Stimulated activated memory B cell treated with anti-CD40 and anti-IgM and Interleukin-4, amounts not matched to agents 10 μg/mL and 1 μg/mL and 100 μg/mL, for 72 hours (primary cell): ENCODE results near the gene SLC2A6.

Source experiments
- ATAC-seq: fragments of 150-1000 bp; cut with Tn5 transposase; 2 replicates; pipeline ENCODE4 v1.10.0; 2021
- H3K27ac Mint-ChIP-seq: one replicate; pipeline ENCODE4 v1.8.0; 2022; ENCODE audit warnings: mild to moderate bottlenecking, mixed read lengths
- H3K27me3 Mint-ChIP-seq: one replicate; pipeline ENCODE4 v1.8.0; 2022; ENCODE audit warnings: mixed read lengths
- H3K36me3 Mint-ChIP-seq: one replicate; pipeline ENCODE4 v1.8.0; 2022; ENCODE audit warnings: mixed read lengths
- H3K4me1 Mint-ChIP-seq: one replicate; pipeline ENCODE4 v1.8.0; 2022; ENCODE audit warnings: mixed read lengths
- H3K4me3 Mint-ChIP-seq: one replicate; pipeline ENCODE4 v1.8.0; 2022; ENCODE audit warnings: mild to moderate bottlenecking, moderate library complexity, mixed read lengths
- H3K9me3 Mint-ChIP-seq: one replicate; pipeline ENCODE4 v1.8.0; 2022; ENCODE audit warnings: mixed read lengths

SLC2A6 gene

GRCh38 chr9:133437753-133438531 is 41.0 kb downstream of the SLC2A6 start:
- Mint-ChIP-seq H3K4me3 (no peak overlapping the region), H3K36me3 (no peaks in the 10 kb centered on the region), H3K4me1 (peaks cover 42% of the 10 kb centered on the region), H3K27ac (no peak overlapping the region), H3K27me3 (no peaks in the 10 kb centered on the region), H3K9me3 (no peaks in the 10 kb centered on the region)
- ATAC-seq = peak; percentile 57

DNA sequence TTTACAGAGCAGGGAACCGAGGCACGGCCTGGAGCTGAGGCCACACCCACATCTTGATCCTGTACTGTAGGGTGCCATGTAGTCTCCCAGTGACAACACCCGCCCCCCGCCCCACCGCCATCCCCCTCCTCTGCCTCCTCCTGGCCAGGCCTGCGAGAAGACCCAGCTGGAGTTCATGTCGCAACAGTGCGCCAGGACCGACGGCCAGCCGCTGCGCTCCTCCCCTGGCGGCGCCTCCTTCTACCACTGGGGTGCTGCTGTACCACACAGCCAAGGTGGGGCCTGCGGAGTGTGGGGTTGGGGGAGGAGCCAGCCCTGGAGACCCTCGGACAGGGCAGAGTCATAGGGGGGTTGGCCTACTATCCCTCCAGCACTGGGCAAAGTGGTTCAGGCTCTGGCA is 42.2 kb downstream of the SLC2A6 start:
- no peak for ATAC-seq
- Mint-ChIP-seq H3K4me3 (no peak overlapping the region), H3K4me1 (peaks cover 35% of the 10 kb centered on the region), H3K9me3 (no peaks in the 10 kb centered on the region), H3K27ac (no peak overlapping the region), H3K27me3 (no peaks in the 10 kb centered on the region), H3K36me3 (no peaks in the 10 kb centered on the region)

- H3K4me3 Mint-ChIP-seq = no peak overlapping the region
- peaks cover 20% of the 10 kb centered on the region for H3K4me1 Mint-ChIP-seq
- H3K27me3 Mint-ChIP-seq = no peaks in the 10 kb centered on the region
- H3K27ac Mint-ChIP-seq = no peak overlapping the region
- ATAC-seq = no peak
- no peaks in the 10 kb centered on the region for H3K36me3 Mint-ChIP-seq
- H3K9me3 Mint-ChIP-seq = no peaks in the 10 kb centered on the region
These were observed 45.5 kb downstream of the SLC2A6 start for GRCh38 chr9:133433351-133433843.

DNA sequence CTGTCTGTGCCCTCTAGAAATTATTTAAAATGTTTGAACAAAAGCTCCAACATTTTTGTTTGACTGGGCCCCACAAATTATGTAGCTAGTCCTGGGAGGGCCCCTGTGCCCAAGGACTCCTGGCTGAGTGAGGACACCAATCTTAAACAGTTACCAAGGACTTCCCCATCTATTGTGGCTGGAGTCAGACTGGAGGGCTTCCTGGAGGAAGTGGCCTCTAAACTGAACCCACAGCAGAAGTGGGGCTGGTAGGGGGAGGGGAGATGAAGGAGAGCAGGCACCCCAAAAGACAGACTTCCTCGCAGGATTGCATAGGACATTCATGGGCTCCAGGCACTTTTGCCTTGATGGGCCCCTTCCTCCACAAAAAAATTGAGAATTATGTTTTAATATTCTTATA is 48.7 kb downstream of the SLC2A6 start:
- no peak for ATAC-seq
- Mint-ChIP-seq H3K9me3 (no peaks in the 10 kb centered on the region), H3K36me3 (no peaks in the 10 kb centered on the region), H3K27ac (no peak overlapping the region), H3K4me3 (no peak overlapping the region), H3K27me3 (peaks cover 9% of the 10 kb centered on the region), H3K4me1 (peaks cover 12% of the 10 kb centered on the region)

GRCh38 chr9:133429641-133430161 is 49.2 kb downstream of the SLC2A6 start:
- Mint-ChIP-seq H3K27me3 (peaks cover 14% of the 10 kb centered on the region), H3K4me1 (peaks cover 12% of the 10 kb centered on the region), H3K9me3 (no peaks in the 10 kb centered on the region), H3K4me3 (peak overlapping the region; percentile 69), H3K36me3 (no peaks in the 10 kb centered on the region), H3K27ac (peak overlapping the region; percentile 47)
- peak; percentile 44 for ATAC-seq

GRCh38 chr9:133429214-133429613 is 49.7 kb downstream of the SLC2A6 start:
- peaks cover 12% of the 10 kb centered on the region for H3K4me1 Mint-ChIP-seq
- H3K9me3 Mint-ChIP-seq = no peaks in the 10 kb centered on the region
- peaks cover 19% of the 10 kb centered on the region for H3K27me3 Mint-ChIP-seq
- no peaks in the 10 kb centered on the region for H3K36me3 Mint-ChIP-seq
- ATAC-seq = peak; percentile 31
- H3K27ac Mint-ChIP-seq = peak overlapping the region; percentile 47
- H3K4me3 Mint-ChIP-seq = peak overlapping the region; percentile 69

GRCh38 chr9:133428617-133429101 is 50.2 kb downstream of the SLC2A6 start:
- H3K9me3 Mint-ChIP-seq = no peaks in the 10 kb centered on the region
- H3K27me3 Mint-ChIP-seq = peaks cover 20% of the 10 kb centered on the region
- H3K27ac Mint-ChIP-seq = no peak overlapping the region
- peaks cover 12% of the 10 kb centered on the region for H3K4me1 Mint-ChIP-seq
- peak overlapping the region; percentile 68 for H3K4me3 Mint-ChIP-seq
- H3K36me3 Mint-ChIP-seq = no peaks in the 10 kb centered on the region
- peak; percentile 62 for ATAC-seq

- peaks cover 12% of the 10 kb centered on the region for H3K4me1 Mint-ChIP-seq
These were observed 51.1 kb downstream of the SLC2A6 start for GRCh38 chr9:133427658-133428348.

GRCh38 chr9:133426011-133426410 is 52.9 kb downstream of the SLC2A6 start:
- H3K27ac Mint-ChIP-seq = no peak overlapping the region
- peaks cover 22% of the 10 kb centered on the region for H3K4me1 Mint-ChIP-seq
- no peak for ATAC-seq
- no peak overlapping the region for H3K4me3 Mint-ChIP-seq
- H3K36me3 Mint-ChIP-seq = no peaks in the 10 kb centered on the region
- H3K27me3 Mint-ChIP-seq = peaks cover 20% of the 10 kb centered on the region
- no peaks in the 10 kb centered on the region for H3K9me3 Mint-ChIP-seq

More at GRCh38 chr9:133427658-133428348, 51.1 kb downstream of the SLC2A6 start:
- peak overlapping the region; percentile 34 for H3K4me3 Mint-ChIP-seq
- H3K36me3 Mint-ChIP-seq = no peaks in the 10 kb centered on the region
- H3K9me3 Mint-ChIP-seq = no peaks in the 10 kb centered on the region
- H3K27me3 Mint-ChIP-seq = peaks cover 20% of the 10 kb centered on the region
- no peak overlapping the region for H3K27ac Mint-ChIP-seq
- no peak for ATAC-seq

- Mint-ChIP-seq H3K9me3 (no peaks in the 10 kb centered on the region), H3K27me3 (peaks cover 20% of the 10 kb centered on the region), H3K4me1 (peaks cover 29% of the 10 kb centered on the region), H3K27ac (no peak overlapping the region), H3K36me3 (no peaks in the 10 kb centered on the region), H3K4me3 (no peak overlapping the region)
- no peak for ATAC-seq
These were observed 53.8 kb downstream of the SLC2A6 start for GRCh38 chr9:133425049-133425632.

- Mint-ChIP-seq H3K27me3 (peaks cover 20% of the 10 kb centered on the region), H3K27ac (no peak overlapping the region), H3K4me1 (peaks cover 27% of the 10 kb centered on the region), H3K4me3 (no peak overlapping the region), H3K9me3 (peaks cover 3% of the 10 kb centered on the region), H3K36me3 (peaks cover 4% of the 10 kb centered on the region)
- ATAC-seq = no peak
These were observed 54.7 kb downstream of the SLC2A6 start for GRCh38 chr9:133424187-133424586.

- peaks cover 10% of the 10 kb centered on the region for H3K36me3 Mint-ChIP-seq
- peaks cover 20% of the 10 kb centered on the region for H3K27me3 Mint-ChIP-seq
- H3K4me1 Mint-ChIP-seq = peaks cover 37% of the 10 kb centered on the region
- H3K27ac Mint-ChIP-seq = peak overlapping the region; percentile 87
- no peak for ATAC-seq
- H3K9me3 Mint-ChIP-seq = peaks cover 5% of the 10 kb centered on the region
- no peak overlapping the region for H3K4me3 Mint-ChIP-seq
These were observed 55.7 kb downstream of the SLC2A6 start for GRCh38 chr9:133423216-133423615.

DNA sequence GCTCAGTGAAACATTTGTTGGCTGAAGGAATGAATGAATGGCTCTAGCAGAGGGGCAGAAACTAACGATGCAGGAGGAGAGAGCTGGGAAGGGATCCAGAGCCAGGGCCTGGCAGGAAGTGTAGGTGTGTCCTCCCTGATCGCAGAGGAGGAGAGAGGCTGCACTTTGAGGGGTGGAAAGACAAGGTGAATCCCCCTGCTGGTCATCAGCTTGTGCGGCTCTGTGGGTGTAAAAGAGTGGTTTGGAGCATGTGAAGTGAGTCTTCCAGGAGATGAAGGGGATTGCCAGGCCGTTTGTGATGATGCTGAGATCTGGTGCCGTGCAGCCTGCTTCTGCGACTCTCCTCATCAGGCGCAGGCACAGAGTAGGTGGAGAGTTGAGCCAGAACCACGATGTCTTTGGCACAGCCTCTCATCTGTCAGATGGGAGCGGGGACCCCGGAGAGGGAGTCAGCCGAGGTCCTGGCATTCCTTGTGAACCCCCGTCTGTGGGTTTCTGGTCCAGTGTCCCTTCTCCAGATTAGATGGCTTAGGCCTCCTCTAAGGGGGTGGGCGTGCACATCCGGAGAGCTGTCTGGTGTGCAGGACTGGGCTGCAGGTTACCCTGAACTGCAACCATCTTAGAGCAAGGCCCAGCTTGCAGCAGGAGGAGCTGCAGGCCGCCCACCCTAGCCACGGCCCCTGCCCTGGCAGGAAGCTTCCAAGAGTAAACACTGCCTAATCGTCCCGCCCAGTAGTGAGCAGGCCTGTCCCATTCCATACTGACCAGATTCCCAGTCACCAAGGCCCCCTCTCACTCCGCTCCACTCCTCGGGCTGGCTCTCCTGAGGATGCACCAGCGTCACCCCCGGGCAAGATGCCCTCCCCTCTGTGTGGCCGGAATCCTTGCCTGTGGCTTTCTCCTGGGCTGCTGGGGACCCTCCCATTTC is 57.0 kb downstream of the SLC2A6 start, which contains the start of gene ADAMTS13:
Gene ADAMTS13 (plus strand): TSS at position 753 of the 928 bp plus-strand sequence. CDS start 77 bp downstream, at position 830.
- Mint-ChIP-seq H3K4me3 (peak within 1 kb of the TSS; percentile 4), H3K9me3 (peaks cover 5% of the 10 kb centered on the region), H3K27ac (peak within 1 kb of the TSS; percentile 87), H3K36me3 (peaks cover 10% of the 10 kb centered on the region), H3K27me3 (peaks cover 20% of the 10 kb centered on the region), H3K4me1 (peaks cover 43% of the 10 kb centered on the region)
- peak; percentile 73 for ATAC-seq
